Panc1 (cell line): ENCODE results near the gene SURF4. TPM values are rescaled to one million over a fixed set of nuclear protein-coding genes. Genes with fewer than 3 reads are reported as not detected.

Experiments
- ATAC-seq: fragments of 200-7000 bp; cut with Tn5 transposase; 2 replicates; pipeline ENCODE4 v1.9.1; 2020; ENCODE audit warnings: mild to moderate bottlenecking, moderate library complexity
- BruUV-seq: library from RNA; stranded (reverse); fragments of 400-500 nt; replicated peaks from 2 replicates; lab custom pipeline; 2021; lab: Mats Ljungman, UMichigan
- CTCF ChIA-PET: fragments of 300-600 bp; sonication (Branson Sonifier 250); formaldehyde crosslinking; loops from one replicate; lab custom pipeline; 2022; ENCODE audit warnings: antibody characterized with exemption; lab: Charles Lee
- POLR2A ChIA-PET: fragments of 300-600 bp; sonication (Branson Sonifier 250); formaldehyde crosslinking; loops from one replicate; lab custom pipeline; 2022; ENCODE audit warnings: antibody characterized with exemption; lab: Charles Lee
- DNase-seq: peaks from one replicate; pipeline ENCODE4 v3.0.0-alpha.2; 2010; ENCODE audit warnings: low read depth, low spot score
- H3K27ac ChIP-seq: 2 replicates; pipeline ENCODE4 v1.5.1; 2011; ENCODE audit warnings: mild to moderate bottlenecking, low read length, inconsistent platforms
- H3K27me3 ChIP-seq: fragments of 200-500 bp; sonication (Bioruptor generic); 2 replicates; pipeline ENCODE4 v1.6.0; 2014; ENCODE audit warnings: low read length, inconsistent platforms; ENCODE audit not compliant: control insufficient read depth, insufficient read depth
- H3K36me3 ChIP-seq: fragments of 200-500 bp; sonication (Bioruptor generic); 2 replicates; pipeline ENCODE4 v1.5.1; 2014; ENCODE audit warnings: inconsistent platforms, mild to moderate bottlenecking, low read length, moderate library complexity; ENCODE audit not compliant: control insufficient read depth, insufficient read depth
- H3K4me1 ChIP-seq: 2 replicates; pipeline ENCODE4 v1.5.1; 2011; ENCODE audit warnings: inconsistent platforms, mild to moderate bottlenecking, low read length, moderate library complexity; ENCODE audit not compliant: control insufficient read depth, insufficient read depth
- H3K4me3 ChIP-seq, 2 experiments: 2 replicates each; pipeline ENCODE4 v1.5.1; 2011 to 2012; ENCODE audit warnings: low read depth in 2 of 2, low read length in 2 of 2, mild to moderate bottlenecking in 2 of 2, inconsistent platforms in 1 of 2, moderate library complexity in 1 of 2
- H3K9me3 ChIP-seq: fragments of 200-500 bp; sonication (Bioruptor generic); 2 replicates; pipeline ENCODE4 v1.5.1; 2014; ENCODE audit warnings: low read depth, mild to moderate bottlenecking, inconsistent platforms, low read length, moderate library complexity; ENCODE audit not compliant: control insufficient read depth, insufficient read depth
- POLR2AphosphoS5 ChIP-seq: IDR thresholded peaks from 2 replicates; pipeline ENCODE4 v1.6.1; 2012; ENCODE audit warnings: mild to moderate bottlenecking, low read depth, low read length, moderate library complexity
- REST ChIP-seq, 2 experiments: IDR thresholded peaks; 2 replicates each; pipeline ENCODE4 v1.6.1; 2011 to 2012; ENCODE audit warnings: low read depth in 2 of 2, control low read depth in 1 of 2, low read length in 1 of 2, mild to moderate bottlenecking in 1 of 2, moderate library complexity in 1 of 2; ENCODE audit not compliant: insufficient read depth in 1 of 2
- SIN3A ChIP-seq: IDR thresholded peaks from 2 replicates; pipeline ENCODE4 v1.6.1; 2012; ENCODE audit warnings: low read depth, mild to moderate bottlenecking, low read length, moderate library complexity, borderline replicate concordance; ENCODE audit not compliant: insufficient read depth
- TCF7L2 ChIP-seq: IDR thresholded peaks from 2 replicates; pipeline ENCODE4 v1.6.1; 2011; ENCODE audit warnings: mild to moderate bottlenecking, low read depth, low read length, inconsistent platforms
- in situ Hi-C: cut with HindIII; loops from 2 replicates; pipeline ENCODE4 v1.10.0; 2016; ENCODE audit warnings: low sequenced_read_pairs, low pct_unique_long_range_greater_than_20kb
- intact Hi-C: fragments of 100-400 bp; cut with micrococcal nuclease; formaldehyde crosslinking; loops from one replicate; pipeline ENCODE4 v1.10.0; 2022; ENCODE audit not compliant: unreplicated experiment
- total RNA-seq: library from RNA; stranded (reverse); gene quantifications from one replicate; pipeline ENCODE4 v1.2.1, GENCODE V29; 2021; ENCODE audit not compliant: unreplicated experiment
- TF ChIP-seq, protein P1 (sequence below): fragments of 450-650 bp; IDR thresholded peaks from 2 replicates; pipeline ENCODE4 v1.5.1; 2017; ENCODE audit warnings: mild to moderate bottlenecking

Gene SURF4
- total RNA-seq, 1 experiment from 2014 or later, result 149 TPM

DNA sequence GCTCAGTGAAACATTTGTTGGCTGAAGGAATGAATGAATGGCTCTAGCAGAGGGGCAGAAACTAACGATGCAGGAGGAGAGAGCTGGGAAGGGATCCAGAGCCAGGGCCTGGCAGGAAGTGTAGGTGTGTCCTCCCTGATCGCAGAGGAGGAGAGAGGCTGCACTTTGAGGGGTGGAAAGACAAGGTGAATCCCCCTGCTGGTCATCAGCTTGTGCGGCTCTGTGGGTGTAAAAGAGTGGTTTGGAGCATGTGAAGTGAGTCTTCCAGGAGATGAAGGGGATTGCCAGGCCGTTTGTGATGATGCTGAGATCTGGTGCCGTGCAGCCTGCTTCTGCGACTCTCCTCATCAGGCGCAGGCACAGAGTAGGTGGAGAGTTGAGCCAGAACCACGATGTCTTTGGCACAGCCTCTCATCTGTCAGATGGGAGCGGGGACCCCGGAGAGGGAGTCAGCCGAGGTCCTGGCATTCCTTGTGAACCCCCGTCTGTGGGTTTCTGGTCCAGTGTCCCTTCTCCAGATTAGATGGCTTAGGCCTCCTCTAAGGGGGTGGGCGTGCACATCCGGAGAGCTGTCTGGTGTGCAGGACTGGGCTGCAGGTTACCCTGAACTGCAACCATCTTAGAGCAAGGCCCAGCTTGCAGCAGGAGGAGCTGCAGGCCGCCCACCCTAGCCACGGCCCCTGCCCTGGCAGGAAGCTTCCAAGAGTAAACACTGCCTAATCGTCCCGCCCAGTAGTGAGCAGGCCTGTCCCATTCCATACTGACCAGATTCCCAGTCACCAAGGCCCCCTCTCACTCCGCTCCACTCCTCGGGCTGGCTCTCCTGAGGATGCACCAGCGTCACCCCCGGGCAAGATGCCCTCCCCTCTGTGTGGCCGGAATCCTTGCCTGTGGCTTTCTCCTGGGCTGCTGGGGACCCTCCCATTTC lies 46.0 kb upstream of the SURF4 start, which contains the start of gene ADAMTS13:
Gene ADAMTS13 (plus strand): TSS at position 753 of the 928 bp plus-strand sequence. CDS start 77 bp downstream, at position 830.
- TF ChIP-seq POLR2AphosphoS5, result no peak
- no peak for TF ChIP-seq TCF7L2
- POLR2A ChIA-PET, result no interaction called here
- H3K4me1 ChIP-seq, result no peaks in the 10 kb centered on the region
- peaks cover 2% of the 10 kb centered on the region; the same call in 1 of the 2 replicates for H3K36me3 ChIP-seq
- no peak within 1 kb of the TSS for H3K27ac ChIP-seq
- no TSS peak for BruUV-seq
- in situ Hi-C loops (no loop called here), intact Hi-C loops (no loop called here)
- ATAC-seq (0 out of 2 replicates have a peak, but pooled peaks have one; percentile 24), DNase-seq (no peak)
- no peaks in the 10 kb centered on the region for H3K27me3 ChIP-seq
- H3K4me3 ChIP-seq, result no peak within 1 kb of the TSS
- no peaks in the 10 kb centered on the region for H3K9me3 ChIP-seq
- CTCF ChIA-PET, result no interaction called here

DNA sequence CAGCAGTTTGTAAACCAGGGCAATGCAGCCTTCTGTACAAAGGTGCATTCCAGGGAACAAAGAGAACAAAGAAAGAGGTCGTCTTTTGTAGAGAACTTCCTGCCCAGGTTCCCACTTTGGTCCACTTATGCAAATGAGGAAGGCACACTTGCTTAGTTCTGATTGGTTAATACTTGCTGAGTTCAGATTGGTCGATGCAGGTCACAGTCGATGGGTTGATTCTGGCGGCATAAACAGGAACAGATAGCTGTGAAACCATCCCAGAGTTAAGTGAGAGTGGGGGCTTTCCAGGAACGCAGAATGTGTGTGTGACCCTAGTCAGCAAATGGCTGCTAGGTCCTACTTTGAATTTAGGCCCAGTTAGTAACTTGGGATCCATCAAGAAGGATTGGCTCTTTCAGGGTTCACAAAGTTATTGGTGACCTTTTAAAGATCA lies 44.5 kb upstream of the SURF4 start:
- ChIA-PET POLR2A (no interaction called here), CTCF (no interaction called here)
- Histone ChIP-seq H3K4me3 (no peak overlapping the region), H3K9me3 (no peaks in the 10 kb centered on the region), H3K4me1 (no peaks in the 10 kb centered on the region), H3K27ac (no peak overlapping the region), H3K36me3 (peaks cover 2% of the 10 kb centered on the region; the same call in 1 of the 2 replicates), H3K27me3 (no peaks in the 10 kb centered on the region)
- in situ Hi-C loops (no loop called here), intact Hi-C loops (no loop called here)
- no TSS peak for BruUV-seq
- ATAC-seq (no peak), DNase-seq (no peak)
- TF ChIP-seq TCF7L2 (no peak), REST (IDR thresholded peaks at IDR 0.05; ENCODE audit: insufficient read depth in 1 of 2, low read depth in 2 of 2, low read length in 1 of 2) (no peak), POLR2AphosphoS5 (no peak), SIN3A (no peak)
- TF ChIP-seq, protein P1, sequence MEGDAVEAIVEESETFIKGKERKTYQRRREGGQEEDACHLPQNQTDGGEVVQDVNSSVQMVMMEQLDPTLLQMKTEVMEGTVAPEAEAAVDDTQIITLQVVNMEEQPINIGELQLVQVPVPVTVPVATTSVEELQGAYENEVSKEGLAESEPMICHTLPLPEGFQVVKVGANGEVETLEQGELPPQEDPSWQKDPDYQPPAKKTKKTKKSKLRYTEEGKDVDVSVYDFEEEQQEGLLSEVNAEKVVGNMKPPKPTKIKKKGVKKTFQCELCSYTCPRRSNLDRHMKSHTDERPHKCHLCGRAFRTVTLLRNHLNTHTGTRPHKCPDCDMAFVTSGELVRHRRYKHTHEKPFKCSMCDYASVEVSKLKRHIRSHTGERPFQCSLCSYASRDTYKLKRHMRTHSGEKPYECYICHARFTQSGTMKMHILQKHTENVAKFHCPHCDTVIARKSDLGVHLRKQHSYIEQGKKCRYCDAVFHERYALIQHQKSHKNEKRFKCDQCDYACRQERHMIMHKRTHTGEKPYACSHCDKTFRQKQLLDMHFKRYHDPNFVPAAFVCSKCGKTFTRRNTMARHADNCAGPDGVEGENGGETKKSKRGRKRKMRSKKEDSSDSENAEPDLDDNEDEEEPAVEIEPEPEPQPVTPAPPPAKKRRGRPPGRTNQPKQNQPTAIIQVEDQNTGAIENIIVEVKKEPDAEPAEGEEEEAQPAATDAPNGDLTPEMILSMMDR, result no peak
